Neural progenitor cell (in vitro differentiated cells): ENCODE measurements around the gene ARIH2. TPM values are rescaled to one million over a fixed set of nuclear protein-coding genes. Genes with fewer than 3 reads are reported as not detected.

ENCODE experiments used
- DNase-seq: peaks from one replicate; pipeline ENCODE4 v3.0.0-alpha.2; 2016; ENCODE audit warnings: low spot score
- H2AFZ ChIP-seq: fragments of 200-600 bp; sonication (generic); replicated peaks from 2 replicates; pipeline ENCODE4 v1.6.1; 2016; ENCODE audit warnings: antibody characterized with exemption
- H3F3A ChIP-seq: fragments of 200-600 bp; sonication (generic); 2 replicates; pipeline ENCODE4 v1.6.1; 2016; ENCODE audit warnings: antibody characterized with exemption, low read depth
- H3K27ac ChIP-seq: fragments of 200-600 bp; sonication (generic); 2 replicates; pipeline ENCODE4 v1.5.1; 2016; ENCODE audit warnings: mild to moderate bottlenecking
- H3K27me3 ChIP-seq: fragments of 200-600 bp; sonication (generic); 2 replicates; pipeline ENCODE4 v1.6.1; 2016; ENCODE audit warnings: mild to moderate bottlenecking, moderate library complexity
- H3K36me3 ChIP-seq: fragments of 200-600 bp; sonication (generic); 2 replicates; pipeline ENCODE4 v1.5.1; 2016
- H3K4me1 ChIP-seq: fragments of 200-600 bp; sonication (generic); 2 replicates; pipeline ENCODE4 v1.6.1; 2016; ENCODE audit warnings: mixed run types
- H3K4me2 ChIP-seq: fragments of 200-600 bp; sonication (generic); 2 replicates; pipeline ENCODE4 v1.6.1; 2016
- H3K4me3 ChIP-seq: fragments of 200-600 bp; sonication (generic); 2 replicates; pipeline ENCODE4 v1.5.1; 2016
- H3K79me2 ChIP-seq: fragments of 200-600 bp; sonication (generic); 2 replicates; pipeline ENCODE4 v1.6.1; 2016; ENCODE audit warnings: low read depth
- H3K9ac ChIP-seq: fragments of 200-600 bp; sonication (generic); 2 replicates; pipeline ENCODE4 v1.6.1; 2016
- H3K9me3 ChIP-seq: fragments of 200-600 bp; sonication (generic); 2 replicates; pipeline ENCODE4 v1.5.1; 2016; ENCODE audit warnings: low read depth
- H4K20me1 ChIP-seq: fragments of 200-600 bp; sonication (generic); 2 replicates; pipeline ENCODE4 v1.6.1; 2016; ENCODE audit warnings: low read depth
- H3K27ac Mint-ChIP-seq: 3 replicates; pipeline ENCODE4 v1.8.0; 2021; ENCODE audit warnings: mixed read lengths
- H3K27me3 Mint-ChIP-seq: 2 replicates; pipeline ENCODE4 v1.8.0; 2022; ENCODE audit warnings: low read depth, mild to moderate bottlenecking, inconsistent platforms, moderate library complexity, mixed read lengths; ENCODE audit not compliant: insufficient read depth
- H3K36me3 Mint-ChIP-seq: 3 replicates; pipeline ENCODE4 v1.8.0; 2021; ENCODE audit warnings: mixed read lengths
- H3K4me1 Mint-ChIP-seq: 3 replicates; pipeline ENCODE4 v1.8.0; 2021; ENCODE audit warnings: mixed read lengths
- H3K4me3 Mint-ChIP-seq: 3 replicates; pipeline ENCODE4 v1.8.0; 2021; ENCODE audit warnings: mild to moderate bottlenecking, moderate library complexity, mixed read lengths
- H3K9me3 Mint-ChIP-seq: 3 replicates; pipeline ENCODE4 v1.8.0; 2020; ENCODE audit warnings: mixed read lengths
- EZH2 ChIP-seq: fragments of 200-600 bp; sonication (generic); IDR thresholded peaks from 2 replicates; pipeline ENCODE4 v1.6.1; 2017; ENCODE audit warnings: antibody characterized with exemption, mild to moderate bottlenecking, moderate library complexity
- EZH2phosphoT487 ChIP-seq: fragments of 200-600 bp; sonication (generic); IDR thresholded peaks from 2 replicates; pipeline ENCODE4 v1.6.1; 2017; ENCODE audit warnings: antibody characterized with exemption
- total RNA-seq: library from RNA; depleted of rRNA; stranded (reverse); fragments of >200 nt; gene quantifications from 2 replicates; pipeline ENCODE4 v1.2.3, GENCODE V29; 2015; ENCODE audit warnings: low replicate concordance
- TF ChIP-seq, protein P1 (sequence below): fragments of 200-600 bp; sonication (generic); IDR thresholded peaks from 2 replicates; pipeline ENCODE4 v1.5.1; 2017; ENCODE audit warnings: antibody characterized with exemption, mild to moderate bottlenecking

ARIH2 gene
- total RNA-seq, 1 donor from 2014 or later = 101 TPM

GRCh38 chr3:49030321-49030720, 111.7 kb downstream of the ARIH2 start:
- TF ChIP-seq EZH2 = no peak
- TF ChIP-seq EZH2phosphoT487 = no peak
- TF ChIP-seq, protein P1, sequence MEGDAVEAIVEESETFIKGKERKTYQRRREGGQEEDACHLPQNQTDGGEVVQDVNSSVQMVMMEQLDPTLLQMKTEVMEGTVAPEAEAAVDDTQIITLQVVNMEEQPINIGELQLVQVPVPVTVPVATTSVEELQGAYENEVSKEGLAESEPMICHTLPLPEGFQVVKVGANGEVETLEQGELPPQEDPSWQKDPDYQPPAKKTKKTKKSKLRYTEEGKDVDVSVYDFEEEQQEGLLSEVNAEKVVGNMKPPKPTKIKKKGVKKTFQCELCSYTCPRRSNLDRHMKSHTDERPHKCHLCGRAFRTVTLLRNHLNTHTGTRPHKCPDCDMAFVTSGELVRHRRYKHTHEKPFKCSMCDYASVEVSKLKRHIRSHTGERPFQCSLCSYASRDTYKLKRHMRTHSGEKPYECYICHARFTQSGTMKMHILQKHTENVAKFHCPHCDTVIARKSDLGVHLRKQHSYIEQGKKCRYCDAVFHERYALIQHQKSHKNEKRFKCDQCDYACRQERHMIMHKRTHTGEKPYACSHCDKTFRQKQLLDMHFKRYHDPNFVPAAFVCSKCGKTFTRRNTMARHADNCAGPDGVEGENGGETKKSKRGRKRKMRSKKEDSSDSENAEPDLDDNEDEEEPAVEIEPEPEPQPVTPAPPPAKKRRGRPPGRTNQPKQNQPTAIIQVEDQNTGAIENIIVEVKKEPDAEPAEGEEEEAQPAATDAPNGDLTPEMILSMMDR = no peak
- Mint-ChIP-seq H3K4me3 (no peak overlapping the region), H3K36me3 (peaks cover 37% of the 10 kb centered on the region), H3K27me3 (peaks cover 12% of the 10 kb centered on the region), H3K9me3 (no peaks in the 10 kb centered on the region), H3K27ac (no peak overlapping the region), H3K4me1 (peaks cover 20% of the 10 kb centered on the region)
- Histone ChIP-seq H3K27ac (no peak overlapping the region), H3K9ac (no peak overlapping the region), H2AFZ (no peak overlapping the region), H3F3A (peaks cover 55% of the 10 kb centered on the region), H3K4me3 (no peak overlapping the region), H3K9me3 (no peaks in the 10 kb centered on the region), H3K36me3 (no peaks in the 10 kb centered on the region), H3K4me2 (no peak overlapping the region), H3K4me1 (peaks cover 11% of the 10 kb centered on the region), H3K79me2 (peaks cover 19% of the 10 kb centered on the region), H3K27me3 (no peaks in the 10 kb centered on the region), H4K20me1 (no peaks in the 10 kb centered on the region)
- DNase-seq = no peak

DNA sequence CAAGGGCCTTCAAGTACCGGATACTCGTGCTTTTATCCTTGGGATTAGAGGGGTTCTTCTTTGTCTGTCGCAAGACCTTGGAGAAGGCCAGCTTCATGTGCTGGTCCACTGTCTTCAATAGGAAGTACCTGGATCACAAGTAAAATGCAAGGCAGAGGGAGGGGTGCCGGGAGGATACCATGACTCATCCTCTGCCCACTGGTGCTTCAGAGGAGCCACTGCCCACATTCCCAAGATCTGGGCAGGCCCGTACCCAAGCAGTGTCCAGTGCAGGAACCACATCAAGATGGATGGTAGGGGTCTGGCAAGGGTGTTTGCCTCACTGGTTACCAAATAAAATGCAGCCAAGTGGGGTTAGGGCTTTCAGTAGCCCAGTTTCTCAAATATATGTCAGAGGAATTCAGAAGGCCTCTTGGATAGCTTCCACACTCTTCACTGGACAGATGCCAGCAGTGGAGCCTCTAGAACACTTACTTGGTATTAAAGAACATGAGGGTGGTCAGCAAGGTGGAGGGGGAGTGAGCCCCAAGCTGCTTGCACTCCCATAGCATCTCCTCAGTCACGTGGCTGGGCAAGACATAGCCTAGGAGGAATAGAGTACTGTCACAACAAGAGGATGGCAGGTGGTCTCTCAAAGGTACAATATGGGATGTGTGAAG, 114.1 kb downstream of the ARIH2 start:
- peaks cover 45% of the 10 kb centered on the region for H3F3A ChIP-seq
- H3K27ac ChIP-seq = no peak overlapping the region
- no peaks in the 10 kb centered on the region for H3K9me3 ChIP-seq
- peaks cover 9% of the 10 kb centered on the region for H4K20me1 ChIP-seq
- TF ChIP-seq EZH2phosphoT487 = no peak
- TF ChIP-seq EZH2 = no peak
- TF ChIP-seq, protein P1 = no peak
- Mint-ChIP-seq H3K4me3 (no peak overlapping the region), H3K36me3 (peaks cover 23% of the 10 kb centered on the region), H3K4me1 (peaks cover 17% of the 10 kb centered on the region), H3K27ac (no peak overlapping the region), H3K27me3 (peaks cover 8% of the 10 kb centered on the region), H3K9me3 (no peaks in the 10 kb centered on the region)
- H3K9ac ChIP-seq = no peak overlapping the region
- no peaks in the 10 kb centered on the region for H3K27me3 ChIP-seq
- H3K36me3 ChIP-seq = no peaks in the 10 kb centered on the region
- peaks cover 14% of the 10 kb centered on the region for H3K79me2 ChIP-seq
- H3K4me3 ChIP-seq = no peak overlapping the region
- no peak overlapping the region for H2AFZ ChIP-seq
- no peak overlapping the region for H3K4me2 ChIP-seq
- DNase-seq = no peak
- peaks cover 11% of the 10 kb centered on the region for H3K4me1 ChIP-seq

DNA sequence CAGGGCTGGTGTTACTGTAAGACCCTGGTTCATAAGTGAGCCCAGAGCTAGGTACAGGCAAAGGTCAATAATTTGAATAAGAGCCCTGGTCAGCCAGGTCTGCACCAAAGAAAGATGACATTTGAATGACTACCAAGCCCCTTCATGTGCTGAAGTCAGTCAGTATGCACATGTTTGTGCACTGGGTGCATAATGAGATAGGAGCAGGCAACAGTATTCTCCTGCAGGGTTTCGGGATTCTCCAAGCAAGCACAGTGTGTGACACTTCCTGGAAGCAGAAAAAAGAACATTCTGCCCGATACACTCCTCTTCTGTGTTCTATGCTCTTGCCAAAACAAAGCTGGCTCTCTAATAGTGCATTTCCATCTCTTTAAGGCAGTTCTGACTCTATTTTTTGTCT, 116.0 kb downstream of the ARIH2 start:
- Mint-ChIP-seq H3K36me3 (peaks cover 22% of the 10 kb centered on the region), H3K4me1 (peaks cover 3% of the 10 kb centered on the region)
- no peaks in the 10 kb centered on the region for H3K36me3 ChIP-seq

More for the DNA sequence above, 116.0 kb downstream of the ARIH2 start:
- no peaks in the 10 kb centered on the region for H3K27me3 Mint-ChIP-seq
- no peak overlapping the region for H3K4me3 ChIP-seq
- H3K9me3 Mint-ChIP-seq = no peaks in the 10 kb centered on the region
- no peak overlapping the region for H3K4me2 ChIP-seq
- H3K9me3 ChIP-seq = no peaks in the 10 kb centered on the region
- H4K20me1 ChIP-seq = peaks cover 9% of the 10 kb centered on the region
- no peak overlapping the region for H3K9ac ChIP-seq
- TF ChIP-seq EZH2 = no peak
- TF ChIP-seq, protein P1 = no peak
- no peak for TF ChIP-seq EZH2phosphoT487
- no peaks in the 10 kb centered on the region for H3K27me3 ChIP-seq
- no peak overlapping the region for H3K4me3 Mint-ChIP-seq
- H3K79me2 ChIP-seq = no peaks in the 10 kb centered on the region
- no peak overlapping the region for H2AFZ ChIP-seq
- no peak overlapping the region for H3K27ac Mint-ChIP-seq
- H3K27ac ChIP-seq = no peak overlapping the region
- DNase-seq = no peak
- H3F3A ChIP-seq = peaks cover 38% of the 10 kb centered on the region
- no peaks in the 10 kb centered on the region for H3K4me1 ChIP-seq
